Left lung (tissue), 10 donors: ENCODE measurements around the gene PTK6. TPM values are rescaled to one million over a fixed set of nuclear protein-coding genes. Genes with fewer than 3 reads are reported as not detected.

Experiments
- ATAC-seq: fragments of 200-7000 bp; cut with Tn5 transposase; one replicate; pipeline ENCODE4 v1.9.1; 2020; ENCODE audit warnings: moderate library complexity
- DNase-seq, 4 donors: peaks; one replicate each; pipeline ENCODE4 v3.0.0-alpha.2; 2013 to 2020
- H3K27ac ChIP-seq, 2 donors: fragments of 200-600 bp; sonication (generic) in 1 of 2; one replicate each; pipeline versions ENCODE4 v1.5.0 to v1.8.0; 2020 to 2021
- H3K27me3 ChIP-seq, 2 donors: fragments of 200-600 bp; sonication (generic) in 1 of 2; one replicate each; pipeline versions ENCODE4 v1.5.0 to v1.8.0; 2020 to 2021
- H3K36me3 ChIP-seq, 2 donors: fragments of 200-600 bp; sonication (generic) in 1 of 2; one replicate each; pipeline versions ENCODE4 v1.5.0 to v1.8.0; 2020 to 2021
- H3K4me1 ChIP-seq, 2 donors: fragments of 200-600 bp; one replicate each; pipeline ENCODE4 v1.8.0; 2021
- H3K4me3 ChIP-seq, 2 donors: fragments of 200-600 bp; sonication (generic) in 1 of 2; one replicate each; pipeline versions ENCODE4 v1.5.0 to v1.8.0; 2020 to 2021; ENCODE audit warnings: mild to moderate bottlenecking in 1 of 2
- H3K9me3 ChIP-seq, 2 donors: fragments of 200-600 bp; sonication (generic) in 1 of 2; one replicate each; pipeline versions ENCODE4 v1.5.0 to v1.8.0; 2020 to 2021
- intact Hi-C, 2 donors: fragments of 100-400 bp; cut with DNase I; formaldehyde crosslinking; loops; one replicate each; pipeline versions ENCODE4 v1.11.2 to v1.14.2; 2022
- polyA plus RNA-seq, 6 donors: library from polyadenylated mRNA; unstranded; fragments of 120-200 nt; gene quantifications; one replicate each; pipeline ENCODE4 v1.2.1, GENCODE V29; 2013; ENCODE audit not compliant: insufficient read length in 6 of 6
- total RNA-seq, 2 donors: library from RNA; stranded (reverse); fragmentation: NEBNext Ultra II Directional; extraction: Animal tissue kit (Norgen Biotek cat#: 25700); gene quantifications; one replicate each; pipeline ENCODE4 v1.2.1, GENCODE V29; 2021
- TF ChIP-seq, protein P1 (sequence below), 2 donors: fragments of 200-600 bp; sonication (generic) in 1 of 2; IDR thresholded peaks; one replicate each; pipeline versions ENCODE4 v1.5.0 to v1.8.0; 2021; ENCODE audit warnings: antibody characterized with exemption in 2 of 2
- donor health status: DM: no; HTN: yes; CAD: no.
- donor health status: DM: no; HTN: no; CAD: no.

The PTK6 gene
- total and polyA plus RNA-seq, 8 donors = 0.53 to 7.3 (median 0.75) TPM

- H3K4me3 ChIP-seq = no peak overlapping the region
- no peaks in the 10 kb centered on the region for H3K36me3 ChIP-seq
- peaks cover 4% of the 10 kb centered on the region in 2 donors for H3K4me1 ChIP-seq
- DNase-seq = no peak
- H3K27me3 ChIP-seq = peaks cover 18 to 91% of the 10 kb centered on the region in 2 donors
- intact Hi-C loops = no loop called here
- TF ChIP-seq, protein P1, sequence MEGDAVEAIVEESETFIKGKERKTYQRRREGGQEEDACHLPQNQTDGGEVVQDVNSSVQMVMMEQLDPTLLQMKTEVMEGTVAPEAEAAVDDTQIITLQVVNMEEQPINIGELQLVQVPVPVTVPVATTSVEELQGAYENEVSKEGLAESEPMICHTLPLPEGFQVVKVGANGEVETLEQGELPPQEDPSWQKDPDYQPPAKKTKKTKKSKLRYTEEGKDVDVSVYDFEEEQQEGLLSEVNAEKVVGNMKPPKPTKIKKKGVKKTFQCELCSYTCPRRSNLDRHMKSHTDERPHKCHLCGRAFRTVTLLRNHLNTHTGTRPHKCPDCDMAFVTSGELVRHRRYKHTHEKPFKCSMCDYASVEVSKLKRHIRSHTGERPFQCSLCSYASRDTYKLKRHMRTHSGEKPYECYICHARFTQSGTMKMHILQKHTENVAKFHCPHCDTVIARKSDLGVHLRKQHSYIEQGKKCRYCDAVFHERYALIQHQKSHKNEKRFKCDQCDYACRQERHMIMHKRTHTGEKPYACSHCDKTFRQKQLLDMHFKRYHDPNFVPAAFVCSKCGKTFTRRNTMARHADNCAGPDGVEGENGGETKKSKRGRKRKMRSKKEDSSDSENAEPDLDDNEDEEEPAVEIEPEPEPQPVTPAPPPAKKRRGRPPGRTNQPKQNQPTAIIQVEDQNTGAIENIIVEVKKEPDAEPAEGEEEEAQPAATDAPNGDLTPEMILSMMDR (IDR thresholded peaks at IDR 0.05) = no peak
- no peak overlapping the region for H3K27ac ChIP-seq
- no peak for ATAC-seq
- no peaks in the 10 kb centered on the region for H3K9me3 ChIP-seq
These were observed 49.9 kb downstream of the PTK6 start for GRCh38 chr20:63487116-63487764.

DNA sequence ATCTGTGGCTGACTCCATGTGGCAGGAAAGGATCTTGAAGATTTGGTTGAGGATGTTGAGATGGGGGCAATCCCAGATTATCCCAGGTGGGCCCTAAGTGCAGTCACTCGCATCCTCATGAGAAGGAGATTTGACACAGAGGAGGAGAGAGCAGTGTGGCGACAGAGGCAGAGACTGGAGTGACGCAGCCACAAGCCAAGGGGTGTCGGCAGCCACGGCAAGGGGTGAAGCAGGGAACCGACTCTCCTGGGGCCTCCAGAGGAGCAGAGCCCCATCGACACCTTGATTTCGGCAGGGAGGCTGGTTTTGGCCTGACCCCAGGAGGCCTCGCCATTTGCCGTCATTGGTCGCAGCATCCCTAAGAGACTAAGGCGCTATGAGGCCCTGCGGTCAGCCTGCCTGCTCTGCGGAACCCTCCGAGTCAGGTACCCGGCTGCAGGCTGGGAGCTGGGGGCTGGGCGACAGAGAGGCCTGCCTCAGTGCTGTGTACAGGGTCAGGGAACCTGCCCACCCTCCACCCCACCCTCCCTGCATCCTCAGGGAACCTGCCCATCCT is 50.8 kb downstream of the PTK6 start:
- DNase-seq = peak in 1 of 4 donors; percentile 70
- TF ChIP-seq, protein P1 (IDR thresholded peaks at IDR 0.05) = no peak

GRCh38 chr20:63484651-63485403 is 52.3 kb downstream of the PTK6 start:
- no peak overlapping the region for H3K27ac ChIP-seq
- intact Hi-C loops = no loop called here
- DNase-seq = no peak
- peaks cover 18 to 97% of the 10 kb centered on the region in 2 donors for H3K27me3 ChIP-seq
- TF ChIP-seq, protein P1 (IDR thresholded peaks at IDR 0.05) = no peak
- no peak for ATAC-seq
- H3K9me3 ChIP-seq = no peaks in the 10 kb centered on the region
- no peaks in the 10 kb centered on the region for H3K36me3 ChIP-seq
- H3K4me1 ChIP-seq = peaks cover 4% of the 10 kb centered on the region in 2 donors
- H3K4me3 ChIP-seq = no peak overlapping the region

More for the DNA sequence above, 50.8 kb downstream of the PTK6 start:
- Histone ChIP-seq H3K27me3 (peaks cover 18 to 97% of the 10 kb centered on the region in 2 donors), H3K9me3 (no peaks in the 10 kb centered on the region), H3K36me3 (no peaks in the 10 kb centered on the region), H3K4me1 (peaks cover 4% of the 10 kb centered on the region in 2 donors), H3K27ac (no peak overlapping the region), H3K4me3 (no peak overlapping the region)
- ATAC-seq = no peak
- intact Hi-C loops = no loop called here

DNA sequence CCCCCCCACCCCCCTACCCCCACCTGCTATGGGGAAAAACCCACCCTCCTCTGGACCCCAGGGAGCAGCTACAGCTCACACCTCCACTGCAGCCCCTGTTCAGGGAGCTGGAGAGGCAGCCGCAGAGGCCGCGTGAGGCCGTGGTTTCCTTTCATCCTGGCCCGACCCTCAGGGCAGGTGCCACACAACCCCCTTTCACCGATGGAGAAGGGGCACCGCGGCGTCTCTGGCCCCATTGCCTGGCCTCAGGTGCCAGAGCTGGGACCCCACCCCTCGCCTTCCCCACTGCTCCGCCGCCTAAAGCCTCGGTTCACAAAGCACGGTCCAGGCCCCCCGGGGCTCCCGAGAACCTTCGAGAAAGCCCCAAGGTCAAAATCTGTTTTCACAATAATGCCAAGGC is 52.9 kb downstream of the PTK6 start:
- H3K4me3 ChIP-seq = no peak overlapping the region
- H3K27ac ChIP-seq = no peak overlapping the region
- TF ChIP-seq, protein P1 (IDR thresholded peaks at IDR 0.05) = no peak
- no peaks in the 10 kb centered on the region for H3K9me3 ChIP-seq
- DNase-seq (no peak), ATAC-seq (no peak)
- intact Hi-C loops = no loop called here
- H3K36me3 ChIP-seq = no peaks in the 10 kb centered on the region
- peaks cover 4% of the 10 kb centered on the region in 2 donors for H3K4me1 ChIP-seq
- peaks cover 20 to 97% of the 10 kb centered on the region in 2 donors for H3K27me3 ChIP-seq

DNA sequence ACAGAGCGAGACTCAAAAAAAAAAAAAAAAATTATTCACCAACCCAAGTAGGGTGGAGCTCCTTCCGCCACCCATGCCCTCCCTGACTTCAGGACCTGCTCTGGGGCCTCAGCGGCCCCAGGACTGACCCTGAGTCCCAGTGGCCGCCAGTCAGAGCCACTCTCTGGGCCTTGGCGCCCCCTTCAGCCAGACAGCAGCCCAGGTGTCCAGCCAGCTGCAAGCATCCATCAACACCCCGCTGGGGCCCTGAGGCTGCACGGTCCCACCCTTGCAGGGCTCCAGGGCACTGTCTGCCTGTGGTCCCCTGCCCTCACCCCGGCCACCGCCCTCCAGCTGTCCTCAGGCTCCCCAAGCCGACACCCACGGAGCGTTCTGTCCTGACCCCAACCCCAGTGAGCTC is 53.3 kb downstream of the PTK6 start:
- peak in 1 of 4 donors; percentile 72 for DNase-seq
- intact Hi-C loops = no loop called here
- peaks cover 20 to 97% of the 10 kb centered on the region in 2 donors for H3K27me3 ChIP-seq

More for the DNA sequence above, 53.3 kb downstream of the PTK6 start:
- ATAC-seq = no peak
- TF ChIP-seq, protein P1 (IDR thresholded peaks at IDR 0.05) = no peak
- no peak overlapping the region for H3K27ac ChIP-seq
- H3K9me3 ChIP-seq = no peaks in the 10 kb centered on the region
- no peak overlapping the region for H3K4me3 ChIP-seq
- H3K36me3 ChIP-seq = no peaks in the 10 kb centered on the region
- peaks cover 4% of the 10 kb centered on the region in 2 donors for H3K4me1 ChIP-seq
